ENCODE measurements around the gene MAP3K20.
"Not testable (repeated sequence)": the region's sequence is repeated elsewhere in the genome, so short reads cannot be mapped to it uniquely, and the experiment has no call there.

Gene MAP3K20

GRCh38 chr2:173287594-173287993 is 211.9 kb downstream of the MAP3K20 start:
- no peak for DNase-seq

DNA sequence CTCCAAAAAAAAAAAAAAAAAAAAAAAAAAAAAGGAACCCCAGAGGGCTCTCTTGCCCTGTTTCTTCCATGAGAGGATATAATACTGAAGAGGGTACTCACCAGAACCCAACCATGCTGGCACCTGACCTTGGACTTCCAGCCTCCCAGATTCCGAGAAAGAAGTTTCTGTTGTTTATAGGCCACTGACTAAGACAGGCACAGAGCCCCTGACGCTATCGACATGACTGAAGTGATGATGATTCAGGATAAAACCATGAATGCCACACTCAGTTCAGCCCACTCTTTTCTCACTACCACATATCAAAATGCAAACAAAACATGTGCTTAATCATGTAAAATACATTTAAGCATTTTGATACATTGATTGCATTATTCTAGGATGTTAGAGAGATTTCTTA is 212.9 kb downstream of the MAP3K20 start:
- no peak for DNase-seq

DNA sequence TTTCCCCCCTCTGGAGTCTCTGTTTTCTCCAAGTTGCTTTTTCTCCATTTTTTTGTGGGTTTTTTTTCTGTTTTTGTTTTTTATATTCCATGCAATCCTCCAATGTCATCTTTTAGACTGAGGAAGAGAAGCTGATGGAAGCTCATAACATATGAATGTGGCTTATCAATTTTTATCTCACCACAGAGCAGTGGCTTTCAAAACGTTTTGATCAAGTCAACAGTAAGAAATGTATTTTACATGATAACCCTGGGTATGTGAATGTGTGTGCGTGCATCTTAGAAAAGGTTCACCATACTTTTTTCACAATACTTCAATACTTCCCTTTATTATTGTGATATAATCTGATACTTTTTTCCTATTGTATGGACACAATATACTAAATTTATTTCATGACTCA is 214.4 kb downstream of the MAP3K20 start:
- no peak for DNase-seq

- no peak for DNase-seq
Measured at GRCh38 chr2:173290518-173290917, 214.9 kb downstream of the MAP3K20 start.

DNA sequence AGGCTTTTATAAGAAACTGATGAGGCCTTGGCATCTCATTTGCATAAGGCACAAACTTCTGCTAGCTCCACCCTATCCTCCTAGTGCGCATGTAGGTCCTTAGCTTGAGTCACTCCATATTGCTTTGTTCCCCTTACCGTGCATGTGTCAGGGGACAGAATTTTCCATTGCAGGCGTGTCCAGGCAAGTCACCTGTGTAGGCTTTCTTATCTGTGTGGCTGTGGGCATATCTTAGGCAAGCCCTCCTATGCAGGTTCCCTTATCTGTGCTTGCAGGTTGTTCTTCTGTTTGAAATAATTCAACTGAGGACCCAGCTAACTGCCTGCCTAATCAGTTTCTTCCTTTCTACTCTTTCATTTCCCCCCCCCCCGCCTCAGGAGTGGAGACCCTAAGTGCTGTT is 215.8 kb downstream of the MAP3K20 start:
- no peak for DNase-seq

GRCh38 chr2:173296235-173296634 is 220.6 kb downstream of the MAP3K20 start:
- DNase-seq, result no peak

GRCh38 chr2:173298536-173299097 is 223.0 kb downstream of the MAP3K20 start:
- no peak for DNase-seq

- DNase-seq, result no peak
Measured at GRCh38 chr2:173299764-173300163, 224.1 kb downstream of the MAP3K20 start.

- DNase-seq, result no peak
Measured at GRCh38 chr2:173300458-173300857, 224.8 kb downstream of the MAP3K20 start.

GRCh38 chr2:173301549-173301948 is 225.9 kb downstream of the MAP3K20 start:
- DNase-seq, result not testable (repeated sequence)

- no peak for DNase-seq
Measured at GRCh38 chr2:173305303-173305702, 229.7 kb downstream of the MAP3K20 start.

- DNase-seq, result no peak
Measured at GRCh38 chr2:173307293-173307692, 231.6 kb downstream of the MAP3K20 start.

DNA sequence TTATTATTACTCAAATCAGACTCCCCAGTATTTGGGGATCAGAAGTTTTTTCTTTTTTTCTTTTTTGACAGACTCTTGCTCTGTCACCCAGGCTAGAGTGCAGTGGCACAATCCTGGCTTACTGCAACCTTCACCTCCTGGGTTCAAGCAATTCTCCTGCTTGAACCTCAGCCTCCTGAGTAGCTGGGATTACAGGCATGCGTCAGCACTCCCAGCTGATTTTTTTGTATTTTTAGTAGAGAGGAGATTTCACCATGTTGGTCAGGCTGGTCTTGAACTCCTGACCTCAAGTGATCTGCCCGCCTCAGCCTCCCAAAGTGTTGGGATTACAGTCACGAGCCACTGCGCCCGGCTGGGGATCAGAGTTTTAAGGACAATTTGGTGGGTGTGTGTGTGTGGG is 233.7 kb downstream of the MAP3K20 start:
- DNase-seq, result not testable (repeated sequence)

GRCh38 chr2:173311844-173312606 is 236.4 kb downstream of the MAP3K20 start:
- no peak for DNase-seq
